GM12872 (cell line): ENCODE results near the gene MTO1.

Source experiments
- TF ChIP-seq, protein P1 (sequence below): IDR thresholded peaks from 3 replicates; pipeline ENCODE4 v1.5.1; 2011; ENCODE audit warnings: low read depth, mild to moderate bottlenecking, low read length, moderate library complexity; ENCODE audit not compliant: insufficient read depth

Gene MTO1

DNA sequence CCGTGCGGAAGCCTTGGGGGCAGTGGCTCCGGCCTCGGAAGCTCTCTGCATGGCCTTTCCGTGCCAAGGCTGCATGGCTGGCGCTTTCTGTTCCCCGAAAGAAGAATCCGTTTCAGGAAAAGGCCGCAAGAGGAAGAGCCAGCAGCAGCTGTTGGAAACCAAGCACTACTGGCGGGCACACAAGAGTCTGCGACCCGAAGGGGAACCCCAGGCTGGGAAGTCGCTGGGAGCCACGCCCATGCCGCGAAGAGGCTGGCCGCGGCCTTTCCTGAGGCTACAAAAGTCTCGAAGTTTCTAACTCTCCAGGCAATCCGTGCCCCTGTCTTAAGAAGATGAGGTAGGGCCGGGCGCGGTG lies 9.5 kb upstream of the MTO1 start, which contains the start of gene CGAS:
Gene CGAS, minus strand, starts transcription at position 191 of the 355 bp plus-strand sequence. Its CDS starts 116 bp downstream, at position 75.
- TF ChIP-seq, protein P1, sequence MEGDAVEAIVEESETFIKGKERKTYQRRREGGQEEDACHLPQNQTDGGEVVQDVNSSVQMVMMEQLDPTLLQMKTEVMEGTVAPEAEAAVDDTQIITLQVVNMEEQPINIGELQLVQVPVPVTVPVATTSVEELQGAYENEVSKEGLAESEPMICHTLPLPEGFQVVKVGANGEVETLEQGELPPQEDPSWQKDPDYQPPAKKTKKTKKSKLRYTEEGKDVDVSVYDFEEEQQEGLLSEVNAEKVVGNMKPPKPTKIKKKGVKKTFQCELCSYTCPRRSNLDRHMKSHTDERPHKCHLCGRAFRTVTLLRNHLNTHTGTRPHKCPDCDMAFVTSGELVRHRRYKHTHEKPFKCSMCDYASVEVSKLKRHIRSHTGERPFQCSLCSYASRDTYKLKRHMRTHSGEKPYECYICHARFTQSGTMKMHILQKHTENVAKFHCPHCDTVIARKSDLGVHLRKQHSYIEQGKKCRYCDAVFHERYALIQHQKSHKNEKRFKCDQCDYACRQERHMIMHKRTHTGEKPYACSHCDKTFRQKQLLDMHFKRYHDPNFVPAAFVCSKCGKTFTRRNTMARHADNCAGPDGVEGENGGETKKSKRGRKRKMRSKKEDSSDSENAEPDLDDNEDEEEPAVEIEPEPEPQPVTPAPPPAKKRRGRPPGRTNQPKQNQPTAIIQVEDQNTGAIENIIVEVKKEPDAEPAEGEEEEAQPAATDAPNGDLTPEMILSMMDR, result no peak

DNA sequence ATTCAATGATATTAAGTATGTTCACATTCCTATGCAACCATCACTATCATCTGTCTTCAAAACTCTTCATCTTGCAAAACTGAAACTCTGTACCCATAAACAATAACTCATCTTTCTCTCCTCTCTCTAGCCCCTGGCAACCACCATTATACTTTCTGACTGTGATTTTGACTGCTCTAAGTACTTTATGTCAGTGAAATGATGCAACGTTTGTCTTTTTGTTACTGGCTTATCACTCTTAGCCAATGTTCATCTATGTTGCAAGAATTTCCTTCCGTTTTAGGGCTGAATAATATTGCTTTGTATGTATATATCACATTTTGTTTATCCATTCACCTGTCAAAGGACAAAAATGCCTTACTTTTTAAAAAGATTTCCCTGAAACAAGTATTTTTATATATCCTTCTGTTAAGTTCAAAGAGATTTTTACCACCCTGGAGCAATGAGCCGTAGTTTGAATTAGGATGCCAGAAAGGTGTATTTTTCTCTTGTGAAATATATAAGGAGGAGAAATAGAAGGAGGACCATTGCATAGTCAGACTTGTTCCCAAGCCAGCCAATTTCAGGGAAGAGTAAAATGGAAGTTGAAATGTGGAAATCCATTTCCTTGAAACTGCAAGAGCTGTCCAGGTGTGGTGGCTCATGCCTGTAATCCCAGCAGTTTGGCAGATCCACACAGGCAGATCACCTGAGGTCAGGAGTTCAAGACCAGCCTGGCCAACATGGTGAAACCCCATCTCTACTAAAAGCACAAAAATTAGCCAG lies 5.5 kb upstream of the MTO1 start:
- TF ChIP-seq, protein P1, result no peak

DNA sequence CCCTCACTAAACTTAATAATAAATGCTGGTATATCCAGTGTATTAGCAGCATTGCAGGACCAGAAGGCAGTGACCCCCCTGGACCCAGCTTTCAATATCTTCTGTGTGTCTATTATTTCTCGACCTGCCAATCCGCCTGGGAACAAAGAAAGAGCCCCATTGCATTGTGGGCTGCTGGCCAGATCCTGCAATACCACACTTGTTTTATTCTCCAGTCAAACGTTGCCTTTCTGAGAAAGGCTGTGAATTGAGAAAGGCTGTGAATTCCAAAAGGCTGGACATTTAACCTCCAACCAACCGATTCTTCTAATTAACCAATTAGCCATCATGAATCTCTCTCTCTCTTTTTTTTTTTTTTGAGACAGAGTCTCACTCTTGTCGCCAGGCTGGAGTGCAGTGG lies 1.5 kb upstream of the MTO1 start:
- TF ChIP-seq, protein P1, result no peak

DNA sequence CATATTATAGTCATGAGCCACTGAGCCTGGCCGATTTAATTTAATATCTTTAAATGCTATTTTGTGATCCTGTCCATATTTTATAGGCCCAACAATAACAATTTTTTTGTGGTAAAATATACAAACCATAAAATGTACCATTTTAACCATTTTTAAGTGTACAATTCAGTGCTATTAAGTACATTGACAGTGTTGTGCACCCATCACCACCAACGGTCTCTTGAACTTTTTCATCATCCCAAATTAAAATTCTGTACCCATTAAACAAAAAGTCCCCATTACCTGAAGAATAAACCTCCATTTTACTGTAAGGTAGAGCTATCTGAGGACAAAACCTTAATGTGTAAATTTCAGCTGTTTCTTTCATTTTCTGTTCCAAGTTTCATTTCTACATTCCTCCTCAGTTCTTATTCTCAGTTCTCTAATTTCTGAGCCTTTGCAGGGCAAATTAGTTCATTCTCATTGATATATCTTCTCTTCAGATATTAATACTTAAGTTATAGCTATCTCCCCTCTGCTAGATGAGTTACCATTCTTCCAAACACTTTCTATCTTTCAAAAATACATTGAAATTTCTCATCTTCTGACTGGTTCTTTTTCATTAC lies 10.3 kb downstream of the MTO1 start:
- TF ChIP-seq, protein P1, result no peak

DNA sequence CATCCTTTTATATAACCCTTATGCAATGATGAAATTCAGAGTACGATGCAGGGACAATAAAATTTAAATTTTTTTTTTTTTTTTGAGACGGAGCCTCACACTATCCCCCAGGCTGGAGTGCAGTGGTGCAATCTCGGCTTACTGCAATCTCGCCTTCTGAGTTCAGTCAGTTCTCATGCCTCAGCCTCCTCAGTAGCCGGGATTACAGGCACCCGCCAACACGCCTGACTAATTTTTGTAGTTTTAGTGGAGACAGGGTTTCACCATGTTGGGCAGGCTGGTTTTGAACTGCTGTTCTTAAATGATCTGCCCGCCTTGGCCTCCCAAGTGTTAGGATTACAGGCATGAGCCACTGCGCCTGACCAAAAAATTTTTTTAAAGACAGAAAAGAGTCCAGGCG lies 15.2 kb downstream of the MTO1 start:
- TF ChIP-seq, protein P1, result no peak

DNA sequence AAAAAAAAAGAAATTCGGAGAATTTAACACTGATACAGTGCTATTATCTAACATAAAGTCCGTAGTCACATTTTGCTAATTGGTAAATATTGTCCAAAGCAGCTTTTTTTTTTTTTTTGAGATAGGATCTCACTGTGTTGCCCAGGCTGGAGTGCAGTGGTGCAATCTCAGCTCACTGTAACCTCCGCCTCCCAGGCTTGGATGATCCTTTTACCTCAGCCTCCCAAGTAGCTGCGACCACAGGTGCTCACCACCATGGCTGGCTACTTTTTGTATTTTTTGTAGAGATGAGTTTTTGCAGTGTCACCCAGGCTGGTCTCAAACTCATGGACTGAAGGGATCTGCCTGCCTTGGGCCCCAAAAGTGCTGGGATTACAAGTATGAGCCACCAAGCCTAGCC lies 15.9 kb downstream of the MTO1 start:
- TF ChIP-seq, protein P1, result no peak

DNA sequence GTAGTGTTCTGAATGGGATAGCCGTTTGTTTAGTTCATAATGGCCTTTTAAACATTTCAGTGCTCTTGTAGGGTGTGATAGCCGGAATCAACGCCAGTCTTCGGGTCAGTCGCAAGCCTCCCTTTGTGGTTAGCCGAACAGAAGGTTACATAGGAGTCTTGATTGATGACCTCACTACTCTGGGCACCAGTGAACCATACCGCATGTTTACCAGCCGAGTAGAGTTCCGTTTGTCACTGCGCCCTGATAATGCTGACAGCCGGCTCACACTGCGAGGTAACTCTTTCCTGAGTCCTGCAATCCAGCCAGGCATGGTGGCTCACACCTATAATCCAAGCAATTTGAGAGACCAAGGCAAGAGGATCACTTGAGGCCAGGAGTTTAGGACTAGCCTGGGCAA lies 20.4 kb downstream of the MTO1 start:
- TF ChIP-seq, protein P1, result no peak
